Choroid plexus epithelial cell (primary cell): Measurements from ENCODE around the gene DPYD.

ENCODE experiments used
- DNase-seq: peaks from one replicate; pipeline ENCODE4 v3.0.0-alpha.2; 2010; ENCODE audit warnings: low read depth
- H3K4me3 ChIP-seq: 2 replicates; pipeline ENCODE4 v1.5.1; 2011; ENCODE audit warnings: low read depth, mild to moderate bottlenecking, control low read depth, low read length, moderate library complexity
- CTCF ChIP-seq: conservative IDR thresholded peaks from 2 replicates; pipeline ENCODE4 v1.5.1; 2011; ENCODE audit warnings: low read depth, mild to moderate bottlenecking, control low read depth, inconsistent platforms, low read length, moderate library complexity

The DPYD gene

GRCh38 chr1:97563926-97564325, 356.9 kb downstream of the DPYD start:
- H3K4me3 ChIP-seq = no peak overlapping the region
- TF ChIP-seq CTCF = no peak
- no peak for DNase-seq

- no peak for DNase-seq
- no peak overlapping the region for H3K4me3 ChIP-seq
- no peak for TF ChIP-seq CTCF
These were observed 358.8 kb downstream of the DPYD start for GRCh38 chr1:97562081-97562480.

- no peak overlapping the region for H3K4me3 ChIP-seq
- DNase-seq = no peak
- TF ChIP-seq CTCF = no peak
These were observed 360.1 kb downstream of the DPYD start for GRCh38 chr1:97560714-97561113.

GRCh38 chr1:97553971-97554370, 366.9 kb downstream of the DPYD start:
- H3K4me3 ChIP-seq = no peak overlapping the region
- TF ChIP-seq CTCF = no peak
- no peak for DNase-seq

- no peak for DNase-seq
- TF ChIP-seq CTCF = no peak
- no peak overlapping the region for H3K4me3 ChIP-seq
These were observed 369.7 kb downstream of the DPYD start for GRCh38 chr1:97551113-97551512.

GRCh38 chr1:97545446-97545845, 375.4 kb downstream of the DPYD start:
- TF ChIP-seq CTCF = no peak
- H3K4me3 ChIP-seq = no peak overlapping the region
- DNase-seq = peak; percentile 54

GRCh38 chr1:97540346-97540888, 380.4 kb downstream of the DPYD start:
- TF ChIP-seq CTCF = no peak
- no peak overlapping the region for H3K4me3 ChIP-seq
- no peak for DNase-seq
